Mesothelial cell of epicardium (in vitro differentiated cells): ENCODE measurements around the gene CENPM. TPM values are rescaled to one million over a fixed set of nuclear protein-coding genes. Genes with fewer than 3 reads are reported as not detected.

Experiments
- DNase-seq, 2 experiments: peaks; one replicate each; pipeline ENCODE4 v3.0.0; 2021; ENCODE audit warnings: low spot score in 2 of 2; ENCODE audit not compliant: unreplicated experiment in 2 of 2
- H3K27ac Mint-ChIP-seq: 2 replicates; pipeline ENCODE4 v1.8.0; 2021; ENCODE audit warnings: mixed read lengths
- H3K27me3 Mint-ChIP-seq: 2 replicates; pipeline ENCODE4 v1.8.0; 2021; ENCODE audit warnings: low read depth, mixed read lengths
- H3K36me3 Mint-ChIP-seq: 2 replicates; pipeline ENCODE4 v1.8.0; 2021; ENCODE audit warnings: mixed read lengths
- H3K4me1 Mint-ChIP-seq: 2 replicates; pipeline ENCODE4 v1.8.0; 2021; ENCODE audit warnings: mixed read lengths
- H3K4me3 Mint-ChIP-seq: 2 replicates; pipeline ENCODE4 v1.8.0; 2021; ENCODE audit warnings: mild to moderate bottlenecking, moderate library complexity, mixed read lengths
- H3K9me3 Mint-ChIP-seq: 2 replicates; pipeline ENCODE4 v1.8.0; 2021; ENCODE audit warnings: mixed read lengths
- CTCF ChIP-seq: fragments of 200-600 bp; sonication (generic); IDR thresholded peaks from one replicate; pipeline ENCODE4 v1.5.0; 2021; ENCODE audit warnings: antibody characterized with exemption; ENCODE audit not compliant: unreplicated experiment
- total RNA-seq: library from RNA; stranded (reverse); gene quantifications from 3 replicates; pipeline ENCODE4 v1.2.1, GENCODE V29; 2021

The CENPM gene
- total RNA-seq, 1 donor from 2014 or later, result 13.3 TPM

- Mint-ChIP-seq H3K36me3 (peaks cover 14% of the 10 kb centered on the region), H3K27me3 (peaks cover 43% of the 10 kb centered on the region), H3K4me3 (no peak overlapping the region), H3K9me3 (no peaks in the 10 kb centered on the region), H3K4me1 (peaks cover 2% of the 10 kb centered on the region), H3K27ac (no peak overlapping the region)
- DNase-seq, result no peak
- TF ChIP-seq CTCF, result no peak
Observed at GRCh38 chr22:41907436-41908401, 39.2 kb downstream of the CENPM start.

- peaks cover 2% of the 10 kb centered on the region for H3K4me1 Mint-ChIP-seq
- no peaks in the 10 kb centered on the region for H3K9me3 Mint-ChIP-seq
- H3K36me3 Mint-ChIP-seq, result peaks cover 14% of the 10 kb centered on the region
- H3K27me3 Mint-ChIP-seq, result peaks cover 34% of the 10 kb centered on the region
- H3K4me3 Mint-ChIP-seq, result no peak overlapping the region
- DNase-seq, result no peak
- TF ChIP-seq CTCF, result no peak
- H3K27ac Mint-ChIP-seq, result no peak overlapping the region
Observed at GRCh38 chr22:41906822-41907221, 40.1 kb downstream of the CENPM start.

GRCh38 chr22:41905411-41906202, 41.3 kb downstream of the CENPM start:
- no peak for TF ChIP-seq CTCF
- H3K36me3 Mint-ChIP-seq, result peaks cover 17% of the 10 kb centered on the region
- no peak overlapping the region for H3K4me3 Mint-ChIP-seq
- no peak overlapping the region for H3K27ac Mint-ChIP-seq
- no peaks in the 10 kb centered on the region for H3K4me1 Mint-ChIP-seq
- H3K9me3 Mint-ChIP-seq, result no peaks in the 10 kb centered on the region
- DNase-seq, result no peak
- H3K27me3 Mint-ChIP-seq, result peaks cover 22% of the 10 kb centered on the region

GRCh38 chr22:41904450-41905410, 42.2 kb downstream of the CENPM start:
- Mint-ChIP-seq H3K27me3 (peaks cover 20% of the 10 kb centered on the region), H3K9me3 (no peaks in the 10 kb centered on the region), H3K27ac (no peak overlapping the region), H3K4me3 (no peak overlapping the region), H3K36me3 (peaks cover 19% of the 10 kb centered on the region), H3K4me1 (no peaks in the 10 kb centered on the region)
- no peak for DNase-seq
- no peak for TF ChIP-seq CTCF

- DNase-seq, result no peak
- Mint-ChIP-seq H3K27me3 (peaks cover 3% of the 10 kb centered on the region), H3K36me3 (peaks cover 19% of the 10 kb centered on the region), H3K4me1 (no peaks in the 10 kb centered on the region), H3K27ac (no peak overlapping the region), H3K9me3 (no peaks in the 10 kb centered on the region), H3K4me3 (no peak overlapping the region)
- TF ChIP-seq CTCF, result no peak
Observed at GRCh38 chr22:41902932-41903421, 44.0 kb downstream of the CENPM start.
